EH (cell line): ENCODE results near the gene YARS2.

Experiments
- DNase-seq: peaks from one replicate; pipeline ENCODE4 v3.0.0-alpha.2; 2015; ENCODE audit warnings: low read depth

The YARS2 gene

DNA sequence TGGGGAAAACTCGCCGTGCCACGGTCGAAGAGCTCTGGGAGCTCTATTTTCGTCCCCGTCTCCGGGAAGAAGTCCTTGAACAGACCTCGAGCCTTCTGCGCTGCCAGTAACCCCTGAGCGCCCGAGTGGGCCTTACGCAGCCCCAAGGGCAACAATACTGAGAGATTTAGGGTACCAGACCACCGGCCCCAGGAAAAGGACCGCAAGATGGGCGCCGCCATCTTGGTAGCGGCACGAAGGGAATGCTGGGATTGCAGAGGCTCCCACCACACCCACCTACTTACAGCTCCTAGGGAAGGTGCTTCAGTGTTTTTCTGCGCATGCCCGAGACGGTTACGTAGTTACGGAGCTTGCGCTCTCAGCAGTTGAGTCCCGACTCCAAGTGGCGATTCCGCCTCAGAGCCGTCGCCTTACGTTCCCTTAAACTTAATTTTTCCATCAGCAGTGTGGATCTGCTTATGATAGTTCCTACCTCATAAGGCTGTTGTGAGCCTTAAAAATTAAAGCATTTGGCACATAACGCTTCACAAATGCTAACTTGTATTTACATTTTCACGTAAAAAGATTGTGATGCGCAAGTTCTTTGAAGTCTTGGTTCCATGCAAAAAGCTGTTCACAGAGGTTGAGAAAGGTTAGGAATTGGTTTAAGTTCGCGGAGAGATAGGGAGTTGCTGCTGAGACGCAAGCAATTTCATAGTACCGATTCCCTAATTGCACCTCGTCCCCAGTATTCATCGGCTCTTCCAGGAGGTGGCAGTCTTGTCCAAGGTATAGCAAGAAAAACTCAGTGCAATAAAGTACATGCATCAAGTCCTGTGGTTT, at the start of gene YARS2:
Gene YARS2, minus strand, starts transcription at position 244 of the 822 bp plus-strand sequence. Its CDS starts 23 bp downstream, at position 221.
- peak; percentile 99 for DNase-seq

- no peak for DNase-seq
Observed at GRCh38 chr12:32804301-32804700, 48.6 kb upstream of the YARS2 start.

DNA sequence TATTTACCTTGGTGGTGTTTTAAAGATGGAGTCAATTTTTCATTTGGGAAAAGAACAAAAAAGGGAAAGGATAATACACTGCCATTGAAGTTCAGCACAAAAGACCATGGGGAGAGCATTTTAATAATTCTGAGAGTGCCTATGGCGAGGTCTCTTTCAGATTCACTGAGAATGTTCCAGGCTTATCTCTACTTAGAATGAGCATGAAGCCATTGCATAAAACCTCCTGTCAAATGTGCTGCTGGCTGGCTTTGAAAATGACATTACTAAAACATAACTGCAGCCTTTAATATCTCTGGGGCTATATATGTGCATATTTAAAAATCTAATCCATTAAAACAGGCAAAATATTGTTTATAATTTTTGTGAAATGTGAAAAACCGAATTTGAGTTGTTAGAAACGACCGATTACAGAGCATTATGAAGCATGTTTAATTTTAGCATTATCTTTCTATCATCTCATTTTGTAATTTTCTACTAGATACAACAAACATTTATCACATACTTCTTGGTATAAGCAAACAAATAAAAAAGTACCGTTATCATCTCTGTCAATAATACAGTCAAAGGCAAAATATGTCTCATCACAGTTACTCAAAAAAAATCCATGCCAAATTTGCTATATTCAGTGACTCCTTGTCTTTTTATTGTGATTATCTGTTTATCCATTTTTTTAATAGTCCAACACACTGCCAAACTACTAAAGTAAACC, 45.7 kb upstream of the YARS2 start:
- DNase-seq: no peak

GRCh38 chr12:32794281-32794680, 38.6 kb upstream of the YARS2 start:
- no peak for DNase-seq

- DNase-seq: no peak
Observed at GRCh38 chr12:32789916-32790315, 34.2 kb upstream of the YARS2 start.

DNA sequence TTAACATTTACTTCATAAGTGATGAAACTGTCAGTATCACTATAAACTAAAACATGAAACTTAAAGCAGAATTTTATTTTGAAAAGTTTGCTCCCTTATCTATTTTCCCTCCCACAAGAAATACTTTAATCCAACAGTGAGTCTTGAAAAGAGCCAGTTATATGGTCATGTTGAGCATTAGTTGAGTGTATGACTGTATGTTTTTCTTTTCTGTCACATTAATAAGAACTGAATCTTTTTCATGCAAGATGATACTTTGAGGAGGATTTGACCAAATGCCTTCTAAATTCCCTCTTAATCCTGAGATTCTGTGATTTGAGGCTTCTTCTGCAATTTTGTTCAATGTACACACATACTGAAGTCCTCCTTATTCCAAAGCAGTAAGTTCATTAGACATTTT, 33.7 kb upstream of the YARS2 start:
- DNase-seq: no peak

DNA sequence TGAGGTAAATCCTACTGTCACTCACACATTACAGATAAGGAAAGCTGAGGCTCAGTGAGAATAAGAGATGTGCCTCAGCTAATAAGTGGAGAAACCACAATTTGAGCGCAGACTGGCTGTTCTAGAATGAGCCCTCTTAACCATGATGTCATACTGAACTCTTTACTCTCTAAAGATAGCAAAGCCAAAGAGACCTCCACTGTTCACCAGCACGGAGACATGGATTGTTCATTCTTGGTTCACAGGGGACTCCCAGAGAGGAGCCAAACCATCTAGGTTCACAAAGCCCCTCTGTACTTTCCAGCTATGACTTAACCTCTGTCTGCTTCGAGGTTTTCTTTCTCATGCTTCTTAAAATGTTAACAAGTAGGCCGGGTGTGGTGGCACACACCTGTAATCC, 32.7 kb upstream of the YARS2 start:
- no peak for DNase-seq

DNA sequence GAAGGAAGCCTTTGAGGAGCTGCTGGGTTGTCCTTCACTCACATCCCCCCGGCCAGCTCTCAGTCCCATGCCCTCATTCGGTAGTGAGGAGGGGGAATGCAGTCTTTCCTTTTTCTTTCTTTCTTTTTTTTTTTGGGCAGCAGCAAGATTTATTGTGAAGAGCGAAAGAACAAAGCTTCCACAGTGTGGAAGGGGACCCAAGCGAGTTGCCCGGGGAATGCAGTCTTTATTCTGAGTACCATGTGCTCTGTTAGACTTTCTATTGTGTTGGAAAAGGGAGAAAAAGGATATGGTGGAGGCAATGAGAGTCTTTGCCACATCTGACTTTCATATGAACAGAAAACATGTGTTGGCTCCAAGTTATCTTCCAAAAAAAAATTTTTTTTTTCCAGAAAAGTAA, 29.9 kb upstream of the YARS2 start:
- no peak for DNase-seq

DNA sequence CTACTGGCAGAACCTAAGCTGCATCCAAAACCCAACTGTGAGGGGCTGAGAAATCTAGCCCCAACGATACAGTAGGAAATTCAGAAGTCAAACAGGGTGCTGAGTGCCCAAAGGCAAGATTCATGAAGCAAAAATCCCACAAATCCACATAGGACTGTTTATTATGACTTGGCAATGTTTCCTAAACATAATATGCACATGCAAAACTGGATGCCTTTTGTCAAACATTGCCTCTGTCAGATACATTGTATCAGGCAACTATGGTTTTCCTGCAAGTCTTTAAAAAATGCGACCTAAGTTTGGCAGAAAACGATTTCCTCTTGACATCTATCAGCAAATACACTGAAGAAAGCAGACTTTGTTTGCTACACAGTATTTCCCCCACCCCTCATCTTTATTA, 27.3 kb upstream of the YARS2 start:
- DNase-seq: no peak

- no peak for DNase-seq
Observed at GRCh38 chr12:32780071-32780470, 24.4 kb upstream of the YARS2 start.

DNA sequence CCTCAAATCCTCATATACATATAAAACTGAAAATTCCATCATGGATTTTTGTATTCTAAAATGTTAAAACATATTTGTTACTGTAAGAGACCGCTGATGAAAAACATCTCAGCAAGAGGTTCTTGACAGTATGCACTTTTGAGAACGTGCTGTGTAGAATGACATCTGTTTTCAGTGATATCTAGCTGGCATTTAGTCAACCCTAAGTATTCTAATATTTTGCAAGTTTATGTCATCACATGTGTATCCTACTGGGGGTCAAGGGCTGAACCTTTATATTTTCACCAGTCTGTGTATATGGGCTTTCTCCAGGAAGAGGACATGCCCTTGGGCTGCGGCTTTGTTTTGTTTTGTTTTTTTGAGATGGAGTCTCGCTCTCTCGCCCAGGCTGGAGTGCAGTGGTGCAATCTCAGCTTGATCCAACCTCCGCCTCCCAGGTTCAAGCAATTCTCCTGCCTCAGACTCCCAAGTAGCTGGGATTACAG, 22.0 kb upstream of the YARS2 start:
- no peak for DNase-seq

GRCh38 chr12:32777159-32777558, 21.5 kb upstream of the YARS2 start:
- no peak for DNase-seq

GRCh38 chr12:32776258-32776657, 20.6 kb upstream of the YARS2 start:
- no peak for DNase-seq

DNA sequence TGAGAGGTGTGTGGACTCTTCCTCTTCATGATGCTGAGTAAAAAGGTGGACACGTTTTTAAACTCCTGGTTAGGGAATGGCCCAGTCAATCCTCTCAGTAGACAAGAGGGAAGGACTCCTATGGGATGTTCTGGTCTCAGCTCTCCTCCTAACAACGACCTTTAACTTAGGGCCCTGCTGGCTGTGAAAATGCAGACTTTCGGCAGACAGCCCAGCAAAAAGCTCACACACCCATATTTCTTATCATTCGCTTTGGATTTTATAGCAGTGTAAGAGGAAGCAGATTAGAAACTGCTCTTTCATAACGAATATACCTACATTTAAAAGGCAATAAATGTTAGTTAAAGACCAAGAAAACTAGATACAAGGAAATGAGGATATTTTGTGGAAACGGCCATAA, 18.0 kb upstream of the YARS2 start:
- no peak for DNase-seq

- DNase-seq: no peak
Observed at GRCh38 chr12:32770141-32770540, 14.4 kb upstream of the YARS2 start.

DNA sequence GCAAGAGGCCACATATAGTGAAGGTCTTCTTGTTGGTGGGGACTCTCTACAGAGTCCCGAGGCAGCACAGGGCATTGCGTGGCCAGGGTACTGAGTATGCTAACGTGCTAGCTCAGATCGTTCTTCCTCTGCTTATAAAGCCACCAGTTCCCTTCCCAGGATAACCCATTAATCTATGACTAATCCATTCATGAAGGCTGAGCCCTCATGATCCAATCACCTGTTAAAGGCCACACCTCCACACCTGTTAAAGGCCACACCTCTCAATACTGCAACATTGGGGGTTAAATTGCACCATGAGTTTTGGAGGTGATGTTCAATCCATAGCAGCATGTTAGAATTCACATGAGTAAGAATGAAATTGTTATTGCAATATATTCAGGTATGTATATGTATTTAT, 12.8 kb upstream of the YARS2 start:
- DNase-seq: no peak

GRCh38 chr12:32765906-32766305, 10.2 kb upstream of the YARS2 start:
- peak; percentile 2 for DNase-seq

DNA sequence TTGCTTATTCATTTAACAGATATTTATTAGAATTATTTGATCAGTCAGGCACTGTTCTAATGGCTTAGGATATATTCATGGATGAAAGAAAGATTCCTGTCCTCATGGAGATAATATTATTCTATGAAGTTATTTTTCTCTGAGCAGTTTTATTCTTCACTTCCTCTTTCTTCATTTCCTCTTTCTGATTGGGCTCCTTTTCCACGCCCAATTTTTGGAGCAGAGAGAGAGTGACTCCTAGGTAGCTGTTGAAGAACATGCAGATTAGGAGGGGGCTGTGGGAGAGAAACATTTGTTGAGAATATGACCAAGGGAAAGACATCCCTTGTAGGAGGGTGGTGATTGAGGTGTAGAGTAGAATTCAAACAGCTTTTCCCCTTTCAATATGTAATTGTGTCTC, 6.0 kb upstream of the YARS2 start:
- no peak for DNase-seq

DNA sequence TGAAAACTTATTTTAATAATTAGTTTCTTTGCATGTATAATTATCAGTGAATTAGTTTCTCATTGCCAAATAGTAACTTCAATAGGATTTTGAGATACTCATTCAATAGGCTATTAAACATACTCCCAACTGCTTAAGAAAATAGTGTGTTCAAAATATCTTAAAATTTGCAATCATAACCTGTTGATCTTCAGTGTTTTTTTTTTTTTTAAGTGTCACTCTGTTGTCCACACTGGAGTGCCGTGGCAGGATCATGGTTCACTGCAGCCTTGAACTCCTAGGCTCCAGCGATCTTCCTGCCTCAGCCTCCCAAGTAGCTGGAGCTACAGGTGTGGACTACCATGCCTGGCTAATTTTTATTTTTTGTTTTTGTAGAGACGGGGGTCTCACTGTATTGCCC, 1.5 kb upstream of the YARS2 start:
- DNase-seq: no peak

DNA sequence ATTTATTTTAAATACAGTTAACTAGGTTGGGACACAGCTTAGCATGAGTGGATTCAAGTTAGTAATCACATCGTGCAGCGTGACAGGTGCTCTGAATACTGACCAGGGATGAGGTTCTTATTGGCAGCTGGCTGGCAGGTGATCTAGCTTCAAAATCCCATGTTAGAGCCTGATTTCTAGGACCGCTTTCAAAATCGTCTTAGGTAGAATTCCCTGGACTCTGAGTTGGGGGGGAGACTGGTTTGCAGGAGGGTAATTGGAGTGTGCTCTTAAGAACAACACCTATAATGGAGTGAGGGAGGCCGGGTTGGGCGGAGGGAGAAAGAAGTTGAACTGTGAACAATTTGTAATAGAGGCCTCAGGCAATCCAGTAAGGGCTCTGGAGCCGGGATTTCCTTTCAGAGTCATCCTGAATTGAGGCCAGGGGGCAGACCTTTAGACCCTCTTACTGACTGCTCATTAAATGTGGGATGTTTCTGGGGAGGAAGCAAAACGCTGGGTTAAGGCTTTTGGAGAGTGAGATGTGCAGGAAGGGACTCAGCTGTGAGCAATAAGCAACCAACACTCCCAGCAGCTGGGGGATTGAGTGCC, 874 bp upstream of the YARS2 start:
- peak; percentile 17 for DNase-seq

GRCh38 chr12:32755051-32755653, 545 bp downstream of the YARS2 start:
- peak; percentile 82 for DNase-seq

- peak; percentile 3 for DNase-seq
Observed at GRCh38 chr12:32754111-32754510, 1.6 kb downstream of the YARS2 start.

DNA sequence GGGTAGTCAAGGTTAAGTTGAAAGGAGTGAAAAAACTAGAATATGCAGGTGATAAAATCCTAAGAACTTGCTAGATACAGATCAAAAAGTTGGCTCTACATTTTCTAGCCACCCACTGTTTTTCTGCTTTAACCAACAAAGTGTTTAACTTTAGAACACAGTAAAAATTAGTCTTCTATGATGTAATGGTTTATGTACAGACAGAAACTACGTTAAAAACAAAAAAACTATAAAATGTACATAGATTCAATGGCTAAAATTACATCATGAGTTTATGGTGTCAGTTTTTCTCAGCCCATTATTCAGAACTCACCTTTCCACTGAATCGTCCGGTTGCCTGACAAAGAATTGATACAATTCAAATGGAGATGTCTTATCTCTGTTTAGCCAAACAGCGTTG, 2.1 kb downstream of the YARS2 start:
- no peak for DNase-seq
